Measurements from ENCODE around the gene OR10X1. TPM values are rescaled to one million over a fixed set of nuclear protein-coding genes. Genes with fewer than 3 reads are reported as not detected.

OR10X1 gene
- total RNA-seq, 2 donors from 2014 or later: not detected

- H3K9me3 ChIP-seq (ENCODE audit: control insufficient read depth, low read length, poor library complexity, severe bottlenecking): no peaks in the 10 kb centered on the region
- H3K4me3 Mint-ChIP-seq: no peak within 1 kb of the TSS
- H3K4me1 Mint-ChIP-seq: no peaks in the 10 kb centered on the region
- H3K27me3 Mint-ChIP-seq: peaks cover 18% of the 10 kb centered on the region
- DNase-seq: no peak
- no peak for ATAC-seq
- no peak within 1 kb of the TSS for H3K27ac Mint-ChIP-seq
- no peaks in the 10 kb centered on the region for H3K36me3 Mint-ChIP-seq (ENCODE audit: low read depth)
These were observed 25.3 kb downstream of the OR10X1 start, which contains the start of gene OR6Y1 for GRCh38 chr1:158554352-158554751. OR6Y1 (minus strand) TSS chr1:158554405; CDS start chr1:158548105, 6,300 bp downstream.

- H3K27ac Mint-ChIP-seq: no peak overlapping the region
- no peaks in the 10 kb centered on the region for H3K36me3 Mint-ChIP-seq (ENCODE audit: low read depth)
- H3K27me3 Mint-ChIP-seq: peaks cover 18% of the 10 kb centered on the region
- DNase-seq: no peak
- no peaks in the 10 kb centered on the region for H3K9me3 ChIP-seq (ENCODE audit: control insufficient read depth, low read length, poor library complexity, severe bottlenecking)
- H3K4me1 Mint-ChIP-seq: no peaks in the 10 kb centered on the region
- ATAC-seq: no peak
- no peak overlapping the region for H3K4me3 Mint-ChIP-seq
These were observed 27.4 kb downstream of the OR10X1 start for GRCh38 chr1:158552296-158552695.

- peaks cover 9% of the 10 kb centered on the region for H3K27me3 Mint-ChIP-seq
- ATAC-seq (no peak), DNase-seq (no peak)
- H3K4me1 Mint-ChIP-seq: no peaks in the 10 kb centered on the region
- H3K4me3 Mint-ChIP-seq: no peak overlapping the region
- no peaks in the 10 kb centered on the region for H3K9me3 ChIP-seq (ENCODE audit: control insufficient read depth, low read length, poor library complexity, severe bottlenecking)
- no peak overlapping the region for H3K27ac Mint-ChIP-seq
- H3K36me3 Mint-ChIP-seq (ENCODE audit: low read depth): no peaks in the 10 kb centered on the region
These were observed 32.2 kb downstream of the OR10X1 start for GRCh38 chr1:158547533-158547932.

- no peak for DNase-seq
- Mint-ChIP-seq H3K4me3 (no peak overlapping the region), H3K27ac (no peak overlapping the region), H3K36me3 (ENCODE audit: low read depth) (no peaks in the 10 kb centered on the region), H3K4me1 (peaks cover 2% of the 10 kb centered on the region), H3K27me3 (peaks cover 15% of the 10 kb centered on the region)
- ATAC-seq: no peak
- no peaks in the 10 kb centered on the region for H3K9me3 ChIP-seq (ENCODE audit: control insufficient read depth, low read length, poor library complexity, severe bottlenecking)
These were observed 42.1 kb downstream of the OR10X1 start for GRCh38 chr1:158537609-158538008.

GRCh38 chr1:158534496-158534895, 45.2 kb downstream of the OR10X1 start:
- ATAC-seq (no peak), DNase-seq (no peak)
- H3K36me3 Mint-ChIP-seq (ENCODE audit: low read depth): peaks cover 2% of the 10 kb centered on the region
- no peak overlapping the region for H3K4me3 Mint-ChIP-seq
- no peaks in the 10 kb centered on the region for H3K9me3 ChIP-seq (ENCODE audit: control insufficient read depth, low read length, poor library complexity, severe bottlenecking)
- H3K4me1 Mint-ChIP-seq: peaks cover 2% of the 10 kb centered on the region
- H3K27me3 Mint-ChIP-seq: peaks cover 42% of the 10 kb centered on the region
- H3K27ac Mint-ChIP-seq: no peak overlapping the region

Other genes starting within 250 kb of the OR10X1 start
- not detected for gene CD1B, start 248.4 kb downstream of the OR10X1 start, total RNA-seq
- gene CD1E, start 226.0 kb downstream of the OR10X1 start, total RNA-seq: under 1 TPM in 1 of 2 donors, not detected in 1; 0.42 TPM
- not detected for gene OR10T2, start 180.4 kb downstream of the OR10X1 start, total RNA-seq
- not detected for gene OR10K2, start 153.7 kb downstream of the OR10X1 start, total RNA-seq
- gene OR10K1, start 118.1 kb downstream of the OR10X1 start, total RNA-seq: not detected
- not detected for gene OR10R2, start 107.7 kb downstream of the OR10X1 start, total RNA-seq
- not detected for gene OR6Y1, start 25.5 kb downstream of the OR10X1 start, total RNA-seq
- gene OR6P1, start 9.3 kb downstream of the OR10X1 start, total RNA-seq: not detected
- not detected for gene OR10Z1, start 25.4 kb upstream of the OR10X1 start, total RNA-seq
- not detected for gene SPTA1, start 106.8 kb upstream of the OR10X1 start, total RNA-seq
- gene OR6K2, start 120.8 kb upstream of the OR10X1 start, total RNA-seq: not detected
- not detected for gene OR6K3, start 140.8 kb upstream of the OR10X1 start, total RNA-seq
- not detected for gene OR6K6, start 174.8 kb upstream of the OR10X1 start, total RNA-seq
- not detected for gene OR6N1, start 192.3 kb upstream of the OR10X1 start, total RNA-seq
- gene OR6N2, start 201.3 kb upstream of the OR10X1 start, total RNA-seq: not detected